ENCODE data around the gene GLP1R. TPM values are rescaled to one million over a fixed set of nuclear protein-coding genes. Genes with fewer than 3 reads are reported as not detected.

Gene GLP1R
- total RNA-seq, 1 donor from 2014 or later = 4.3 TPM

- Mint-ChIP-seq H3K27ac (no peak overlapping the region), H3K4me3 (no peak overlapping the region), H3K4me1 (ENCODE audit: unreplicated experiment) (peaks cover 11% of the 10 kb centered on the region), H3K9me3 (no peaks in the 10 kb centered on the region), H3K36me3 (no peaks in the 10 kb centered on the region), H3K27me3 (peaks cover 33% of the 10 kb centered on the region)
- DNase-seq (ENCODE audit: extremely low spot score, unreplicated experiment) = no peak
- TF ChIP-seq CTCF (conservative IDR thresholded peaks at IDR 0.05) = no peak
These were observed 35.9 kb downstream of the GLP1R start for GRCh38 chr6:39084506-39084905.

- Mint-ChIP-seq H3K27me3 (peaks cover 33% of the 10 kb centered on the region), H3K4me1 (ENCODE audit: unreplicated experiment) (peaks cover 11% of the 10 kb centered on the region), H3K4me3 (no peak overlapping the region), H3K27ac (no peak overlapping the region), H3K9me3 (no peaks in the 10 kb centered on the region), H3K36me3 (no peaks in the 10 kb centered on the region)
- no peak for DNase-seq (ENCODE audit: extremely low spot score, unreplicated experiment)
- no peak for TF ChIP-seq CTCF (conservative IDR thresholded peaks at IDR 0.05)
These were observed 36.7 kb downstream of the GLP1R start for GRCh38 chr6:39085129-39085797.

- H3K36me3 Mint-ChIP-seq = no peaks in the 10 kb centered on the region
These were observed 37.7 kb downstream of the GLP1R start for GRCh38 chr6:39086294-39086693.

GRCh38 chr6:39086711-39087110 lies 38.1 kb downstream of the GLP1R start:
- no peaks in the 10 kb centered on the region for H3K9me3 Mint-ChIP-seq
- H3K4me3 Mint-ChIP-seq = no peak overlapping the region
- H3K27me3 Mint-ChIP-seq = peaks cover 46% of the 10 kb centered on the region
- peaks cover 11% of the 10 kb centered on the region for H3K4me1 Mint-ChIP-seq (ENCODE audit: unreplicated experiment)
- H3K27ac Mint-ChIP-seq = no peak overlapping the region
- H3K36me3 Mint-ChIP-seq = no peaks in the 10 kb centered on the region
- DNase-seq (ENCODE audit: extremely low spot score, unreplicated experiment) = no peak
- TF ChIP-seq CTCF (conservative IDR thresholded peaks at IDR 0.05) = no peak

More at GRCh38 chr6:39086294-39086693, 37.7 kb downstream of the GLP1R start:
- peaks cover 11% of the 10 kb centered on the region for H3K4me1 Mint-ChIP-seq (ENCODE audit: unreplicated experiment)
- no peak overlapping the region for H3K4me3 Mint-ChIP-seq
- no peak for DNase-seq (ENCODE audit: extremely low spot score, unreplicated experiment)
- TF ChIP-seq CTCF (conservative IDR thresholded peaks at IDR 0.05) = no peak
- H3K27me3 Mint-ChIP-seq = peaks cover 42% of the 10 kb centered on the region
- H3K9me3 Mint-ChIP-seq = no peaks in the 10 kb centered on the region
- no peak overlapping the region for H3K27ac Mint-ChIP-seq

- Mint-ChIP-seq H3K9me3 (no peaks in the 10 kb centered on the region), H3K36me3 (no peaks in the 10 kb centered on the region), H3K27ac (no peak overlapping the region), H3K4me3 (no peak overlapping the region), H3K4me1 (ENCODE audit: unreplicated experiment) (peaks cover 15% of the 10 kb centered on the region), H3K27me3 (peaks cover 50% of the 10 kb centered on the region)
- no peak for TF ChIP-seq CTCF (conservative IDR thresholded peaks at IDR 0.05)
- no peak for DNase-seq (ENCODE audit: extremely low spot score, unreplicated experiment)
These were observed 38.6 kb downstream of the GLP1R start for GRCh38 chr6:39087197-39087596.
